HG02943 (cell line): ENCODE results near the gene FILIP1.

Source experiments
- ATAC-seq: cut with Tn5 transposase; IDR thresholded peaks from one replicate; pipeline ENCODE4 v1.9.1; 2021; ENCODE audit warnings: mild to moderate bottlenecking, low read depth, moderate library complexity; ENCODE audit not compliant: unreplicated experiment

The FILIP1 gene

GRCh38 chr6:75494290-75494689 is 690 bp upstream of the FILIP1 start:
- ATAC-seq = no peak

GRCh38 chr6:75492386-75493153 is 1.0 kb downstream of the FILIP1 start:
- no peak for ATAC-seq

GRCh38 chr6:75491291-75491690 is 2.3 kb downstream of the FILIP1 start:
- ATAC-seq = no peak

- no peak for ATAC-seq
Measured at GRCh38 chr6:75490706-75491105, 2.9 kb downstream of the FILIP1 start.

GRCh38 chr6:75489025-75489424 is 4.6 kb downstream of the FILIP1 start:
- ATAC-seq = no peak

- ATAC-seq = no peak
Measured at GRCh38 chr6:75488033-75488432, 5.6 kb downstream of the FILIP1 start.

GRCh38 chr6:75486850-75487518 is 6.6 kb downstream of the FILIP1 start:
- ATAC-seq = no peak

GRCh38 chr6:75484535-75484934 is 9.1 kb downstream of the FILIP1 start:
- peak; percentile 84 for ATAC-seq

- ATAC-seq = no peak
Measured at GRCh38 chr6:75483136-75483952, 10.3 kb downstream of the FILIP1 start.

- no peak for ATAC-seq
Measured at GRCh38 chr6:75481936-75482593, 11.5 kb downstream of the FILIP1 start.

GRCh38 chr6:75481394-75481793 is 12.2 kb downstream of the FILIP1 start:
- no peak for ATAC-seq

- ATAC-seq = no peak
Measured at GRCh38 chr6:75480425-75480824, 13.2 kb downstream of the FILIP1 start.

GRCh38 chr6:75479712-75480111 is 13.9 kb downstream of the FILIP1 start:
- ATAC-seq = no peak

GRCh38 chr6:75478929-75479328 is 14.7 kb downstream of the FILIP1 start:
- no peak for ATAC-seq

- ATAC-seq = no peak
Measured at GRCh38 chr6:75472885-75473284, 20.7 kb downstream of the FILIP1 start.

GRCh38 chr6:75467966-75468365 is 25.6 kb downstream of the FILIP1 start:
- no peak for ATAC-seq

- no peak for ATAC-seq
Measured at GRCh38 chr6:75467284-75467683, 26.3 kb downstream of the FILIP1 start.

- ATAC-seq = no peak
Measured at GRCh38 chr6:75466636-75467035, 27.0 kb downstream of the FILIP1 start.

GRCh38 chr6:75463908-75464307 is 29.7 kb downstream of the FILIP1 start:
- no peak for ATAC-seq

GRCh38 chr6:75463061-75463460 is 30.5 kb downstream of the FILIP1 start:
- ATAC-seq = no peak

GRCh38 chr6:75460681-75461080 is 32.9 kb downstream of the FILIP1 start:
- no peak for ATAC-seq
